Endothelial cell of hepatic sinusoid (primary cell): ENCODE data around the gene CLEC18B.
"Not testable (repeated sequence)": the region's sequence is repeated elsewhere in the genome, so short reads cannot be mapped to it uniquely, and the experiment has no call there.

Experiments used
- in situ Hi-C: cut with HindIII; loops from 2 replicates; pipeline ENCODE4 v1.10.0; 2017; ENCODE audit warnings: low sequenced_read_pairs

CLEC18B gene

GRCh38 chr16:74420612-74421481 lies at the start of gene CLEC18B:
Gene CLEC18B (minus strand): TSS chr16:74421478. CDS start chr16:74421270, 208 bp downstream.
- in situ Hi-C loops: not testable (repeated sequence)

- in situ Hi-C loops: loop anchor here (5.0 kb wide), 1 partner anchor 42 kb away; no protein-coding TSS in a partner anchor
Measured at GRCh38 chr16:74469946-74470478, 48.7 kb upstream of the CLEC18B start.

GRCh38 chr16:74468807-74469525 lies 47.7 kb upstream of the CLEC18B start:
- in situ Hi-C loops: no loop called here

GRCh38 chr16:74466872-74467271 lies 45.6 kb upstream of the CLEC18B start:
- in situ Hi-C loops: no loop called here

- in situ Hi-C loops: no loop called here
Measured at GRCh38 chr16:74465851-74466685, 44.8 kb upstream of the CLEC18B start.

DNA sequence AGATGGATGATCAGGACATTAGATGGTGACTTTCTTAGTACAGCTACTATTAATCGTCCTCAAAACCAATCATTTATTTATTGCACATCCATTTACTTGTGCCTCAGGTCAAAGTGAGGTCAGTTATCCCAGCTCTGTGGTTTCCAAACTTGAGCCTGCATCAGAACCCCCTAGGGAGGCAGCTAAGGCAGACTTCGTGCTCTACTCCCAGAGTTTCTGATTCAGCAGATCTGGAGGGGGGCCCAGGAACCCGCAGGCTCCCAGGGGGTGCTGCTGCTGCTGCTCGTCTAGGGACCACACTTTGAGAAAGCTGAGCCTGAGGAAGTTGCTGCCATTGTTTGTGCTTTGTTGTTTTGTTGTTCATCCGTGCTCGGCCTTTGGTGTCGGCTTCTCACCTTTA lies 44.0 kb upstream of the CLEC18B start:
- in situ Hi-C loops: no loop called here

GRCh38 chr16:74463888-74464287 lies 42.6 kb upstream of the CLEC18B start:
- in situ Hi-C loops: no loop called here

- in situ Hi-C loops: no loop called here
Measured at GRCh38 chr16:74462361-74462760, 41.1 kb upstream of the CLEC18B start.

DNA sequence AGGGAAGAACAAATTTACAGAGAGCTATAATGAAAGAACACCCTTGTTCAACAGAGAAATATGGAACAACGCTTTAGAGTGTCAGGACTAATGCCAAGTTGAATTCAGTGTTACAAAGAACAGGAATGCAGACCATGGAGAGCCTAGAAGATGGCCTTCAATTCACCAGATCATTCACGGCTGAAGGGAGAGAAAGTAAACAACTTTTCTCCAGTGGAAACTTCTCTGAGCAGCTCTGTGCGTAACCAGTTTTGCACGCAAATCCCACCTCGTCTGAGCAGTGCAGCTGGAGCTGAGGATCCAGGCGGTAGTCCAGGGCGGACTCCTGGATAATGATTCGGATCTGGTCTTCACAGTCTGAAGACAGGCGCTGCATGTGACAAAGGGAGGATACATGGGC lies 40.5 kb upstream of the CLEC18B start:
- in situ Hi-C loops: no loop called here

DNA sequence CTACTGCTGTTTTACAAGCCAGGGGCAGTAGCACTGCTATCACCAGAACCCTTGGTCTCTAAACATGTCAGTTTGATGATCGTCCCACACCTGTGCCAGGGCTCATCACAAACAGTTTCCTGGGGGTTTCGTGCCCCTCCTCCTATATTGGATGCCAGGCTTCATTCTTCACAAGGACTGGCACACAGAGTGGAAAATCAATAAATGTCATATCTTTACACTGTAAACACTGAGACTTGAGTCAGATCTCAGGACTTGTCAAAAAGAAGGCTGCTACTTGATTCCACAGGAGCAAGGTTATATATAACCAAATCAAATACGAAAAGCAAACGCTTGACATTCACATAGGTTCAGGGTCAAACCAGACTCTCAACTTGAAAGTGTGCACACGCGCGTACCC lies 39.3 kb upstream of the CLEC18B start:
- in situ Hi-C loops: no loop called here

DNA sequence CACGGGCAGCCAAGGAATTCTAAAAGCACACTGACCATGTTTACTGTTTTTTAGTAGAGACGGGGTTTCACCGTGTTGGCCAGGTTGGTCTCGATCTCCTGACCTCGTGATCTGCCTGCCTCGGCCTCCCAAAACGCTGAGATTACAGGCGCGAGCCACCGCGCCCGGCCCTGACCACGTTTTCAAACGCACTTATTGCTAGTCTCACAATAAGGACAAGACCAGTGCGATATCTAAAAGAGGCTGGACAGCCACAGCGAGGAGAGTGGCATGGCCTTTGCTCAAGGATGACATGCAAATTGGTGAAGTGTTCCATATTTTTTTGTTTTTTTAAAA lies 35.0 kb upstream of the CLEC18B start:
- in situ Hi-C loops: no loop called here

- in situ Hi-C loops: no loop called here
Measured at GRCh38 chr16:74455619-74456289, 34.5 kb upstream of the CLEC18B start.

DNA sequence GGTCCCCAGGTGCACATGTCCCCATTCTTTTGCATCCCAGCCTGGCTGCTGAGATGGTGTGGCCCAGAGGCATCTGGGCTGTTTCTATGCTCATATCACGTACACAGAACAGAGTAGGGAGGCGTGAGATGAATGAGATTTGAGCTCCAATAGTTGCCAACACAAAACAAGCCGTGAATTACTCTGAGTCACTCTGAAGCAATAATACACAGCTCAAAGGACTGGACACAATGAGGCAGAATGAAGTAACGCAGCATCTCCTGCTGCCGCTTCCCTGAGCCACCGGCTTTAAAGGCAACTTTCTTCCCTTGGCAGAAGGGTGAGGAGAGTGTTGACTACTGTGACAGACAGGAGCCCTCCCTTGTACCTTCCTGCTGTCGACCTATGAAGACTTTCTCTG lies 33.9 kb upstream of the CLEC18B start:
- in situ Hi-C loops: no loop called here

GRCh38 chr16:74451951-74452758 lies 30.9 kb upstream of the CLEC18B start:
- in situ Hi-C loops: no loop called here

- in situ Hi-C loops: no loop called here
Measured at GRCh38 chr16:74450967-74451760, 29.9 kb upstream of the CLEC18B start.

DNA sequence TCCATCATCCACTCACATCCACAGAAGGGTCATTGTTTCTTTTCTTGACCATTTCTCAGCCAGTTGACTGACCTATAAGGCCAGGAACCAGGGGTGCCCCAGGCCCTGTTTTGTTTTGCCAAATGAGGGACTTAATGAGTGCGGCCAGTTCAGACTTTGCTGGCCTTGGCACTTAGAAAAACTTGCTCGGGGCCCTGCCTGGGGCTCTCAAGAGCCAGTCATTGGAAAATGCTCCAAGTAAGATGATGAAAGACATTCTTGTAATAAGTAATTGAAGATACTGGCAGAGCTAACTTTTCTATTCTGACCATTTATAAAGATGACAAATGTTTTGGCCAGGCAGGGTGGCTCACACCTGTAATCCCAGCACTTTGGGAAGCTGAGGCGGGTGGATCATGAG lies 29.0 kb upstream of the CLEC18B start:
- in situ Hi-C loops: no loop called here

- in situ Hi-C loops: no loop called here
Measured at GRCh38 chr16:74449470-74449869, 28.2 kb upstream of the CLEC18B start.

DNA sequence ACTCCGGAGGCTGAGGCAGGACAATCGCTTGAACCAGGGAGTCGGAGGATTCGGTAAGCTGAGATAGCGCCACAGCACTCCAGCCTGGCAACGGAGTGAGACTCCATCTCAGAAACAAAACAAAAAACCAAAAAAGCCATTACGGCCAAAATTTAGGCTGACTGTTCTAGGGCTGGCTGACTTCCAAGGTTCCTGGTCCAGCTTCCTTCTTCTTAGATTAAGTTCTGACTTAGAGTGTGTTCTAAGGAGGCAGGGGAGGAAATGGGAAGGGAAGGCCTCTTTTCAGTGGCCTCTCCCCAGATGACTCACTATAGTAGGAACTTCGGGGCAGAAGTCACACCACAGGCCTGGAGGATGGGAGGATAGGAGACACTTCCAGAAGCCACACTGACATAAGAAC lies 27.7 kb upstream of the CLEC18B start:
- in situ Hi-C loops: no loop called here

- in situ Hi-C loops: no loop called here
Measured at GRCh38 chr16:74447578-74447977, 26.3 kb upstream of the CLEC18B start.
